ENCODE measurements around the gene CHRNA1. TPM values are rescaled to one million over a fixed set of nuclear protein-coding genes. Genes with fewer than 3 reads are reported as not detected.

The CHRNA1 gene
- total and polyA plus RNA-seq, 9 of the 15 experiments (the other 6 are each of a cell fraction or from before 2014, with no cell fraction given) = not detected

GRCh38 chr2:174726212-174726611 is 38.1 kb downstream of the CHRNA1 start (continued):
- TF ChIP-seq E2F8 (IDR thresholded peaks at IDR 0.05; ENCODE audit: low read depth, partially characterized antibody) = no peak
- no peak for TF ChIP-seq CBFB (CRISPR knock-in tag; IDR thresholded peaks at IDR 0.05)
- no peak for TF ChIP-seq ARID3A (IDR thresholded peaks at IDR 0.05; ENCODE audit: borderline replicate concordance, low read depth, low read length)
- TF ChIP-seq ZNF444 (CRISPR knock-in tag; IDR thresholded peaks at IDR 0.05) = no peak
- no peak for TF ChIP-seq STAT5B (CRISPR knock-in tag; IDR thresholded peaks at IDR 0.05)
- TF ChIP-seq STAG1 (CRISPR knock-in tag; IDR thresholded peaks at IDR 0.05; ENCODE audit: borderline replicate concordance) = no peak
- TF ChIP-seq ETS1 (conservative IDR thresholded peaks at IDR 0.05; ENCODE audit: control insufficient read depth, low read depth, low read length) = no peak
- no peak for TF ChIP-seq PTTG1 (tag; IDR thresholded peaks at IDR 0.05; ENCODE audit: low read depth)
- TF ChIP-seq ZNF586 (CRISPR knock-in tag; conservative IDR thresholded peaks at IDR 0.05) = no peak
- TF ChIP-seq PHB2 (IDR thresholded peaks at IDR 0.05; ENCODE audit: low read depth) = no peak
- TF ChIP-seq BCLAF1 (IDR thresholded peaks at IDR 0.05; ENCODE audit: borderline replicate concordance in 1 of 2, control insufficient read depth in 1 of 2, low read depth in 2 of 2, low read length in 1 of 2) = no peak

All from K562 (cell line).